C4-2B (cell line): Measurements from ENCODE around the gene PDE4B.

ENCODE experiments used
- H3K27ac ChIP-seq: fragments of 450-650 bp; 2 replicates; pipeline ENCODE4 v1.5.1; 2017
- CTCF ChIP-seq: fragments of 450-650 bp; conservative IDR thresholded peaks from 2 replicates; pipeline ENCODE4 v1.5.1; 2017; ENCODE audit warnings: mild to moderate bottlenecking
- ZFX ChIP-seq: fragments of 450-650 bp; IDR thresholded peaks from 2 replicates; pipeline ENCODE4 v1.6.1; 2017

PDE4B gene

GRCh38 chr1:65788762-65789161 lies 3.9 kb upstream of the PDE4B start:
- no peak for TF ChIP-seq ZFX
- no peak for TF ChIP-seq CTCF
- H3K27ac ChIP-seq = no peak overlapping the region

GRCh38 chr1:65791396-65791795 lies 1.3 kb upstream of the PDE4B start:
- TF ChIP-seq CTCF (no peak), ZFX (no peak)
- H3K27ac ChIP-seq = no peak overlapping the region

- TF ChIP-seq CTCF = no peak
- no peak for TF ChIP-seq ZFX
- no peak overlapping the region for H3K27ac ChIP-seq
These were observed 660 bp upstream of the PDE4B start for GRCh38 chr1:65791801-65792668.

GRCh38 chr1:65793359-65793732 lies 651 bp downstream of the PDE4B start:
- TF ChIP-seq CTCF (no peak), ZFX (no peak)
- H3K27ac ChIP-seq = no peak overlapping the region

GRCh38 chr1:65795311-65795710 lies 2.6 kb downstream of the PDE4B start:
- no peak overlapping the region for H3K27ac ChIP-seq
- TF ChIP-seq CTCF (no peak), ZFX (no peak)

- TF ChIP-seq ZFX = no peak
- no peak for TF ChIP-seq CTCF
- no peak overlapping the region for H3K27ac ChIP-seq
These were observed 6.9 kb downstream of the PDE4B start for GRCh38 chr1:65799601-65800000.

- TF ChIP-seq ZFX (no peak), CTCF (no peak)
- no peak overlapping the region for H3K27ac ChIP-seq
These were observed 11.9 kb downstream of the PDE4B start for GRCh38 chr1:65804584-65804983.
